Measurements from ENCODE around the gene GRIK2.

DNA sequence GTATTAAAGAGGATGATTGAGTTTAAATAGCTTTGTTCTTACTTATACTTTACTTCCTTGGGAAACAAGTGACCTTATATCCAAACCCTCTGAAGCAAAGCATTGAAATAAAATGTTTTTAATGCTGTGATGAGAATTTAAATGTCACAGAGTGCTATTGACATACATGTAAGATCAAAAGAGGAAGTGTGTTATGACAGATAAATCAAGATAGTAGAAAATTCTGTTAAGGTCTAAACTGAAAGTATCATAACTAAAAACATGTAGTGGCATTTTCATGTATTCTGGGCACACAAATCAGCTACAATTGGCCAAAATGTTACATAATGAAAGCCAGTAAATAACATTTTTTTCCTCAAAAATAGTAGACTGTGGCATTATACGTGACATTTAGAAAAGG is 318.0 kb downstream of the GRIK2 start:
- TF ChIP-seq, protein P1, sequence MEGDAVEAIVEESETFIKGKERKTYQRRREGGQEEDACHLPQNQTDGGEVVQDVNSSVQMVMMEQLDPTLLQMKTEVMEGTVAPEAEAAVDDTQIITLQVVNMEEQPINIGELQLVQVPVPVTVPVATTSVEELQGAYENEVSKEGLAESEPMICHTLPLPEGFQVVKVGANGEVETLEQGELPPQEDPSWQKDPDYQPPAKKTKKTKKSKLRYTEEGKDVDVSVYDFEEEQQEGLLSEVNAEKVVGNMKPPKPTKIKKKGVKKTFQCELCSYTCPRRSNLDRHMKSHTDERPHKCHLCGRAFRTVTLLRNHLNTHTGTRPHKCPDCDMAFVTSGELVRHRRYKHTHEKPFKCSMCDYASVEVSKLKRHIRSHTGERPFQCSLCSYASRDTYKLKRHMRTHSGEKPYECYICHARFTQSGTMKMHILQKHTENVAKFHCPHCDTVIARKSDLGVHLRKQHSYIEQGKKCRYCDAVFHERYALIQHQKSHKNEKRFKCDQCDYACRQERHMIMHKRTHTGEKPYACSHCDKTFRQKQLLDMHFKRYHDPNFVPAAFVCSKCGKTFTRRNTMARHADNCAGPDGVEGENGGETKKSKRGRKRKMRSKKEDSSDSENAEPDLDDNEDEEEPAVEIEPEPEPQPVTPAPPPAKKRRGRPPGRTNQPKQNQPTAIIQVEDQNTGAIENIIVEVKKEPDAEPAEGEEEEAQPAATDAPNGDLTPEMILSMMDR (conservative IDR thresholded peaks at IDR 0.05; ENCODE audit: low read depth, low read length), result no peak
- TF ChIP-seq POLR2A (IDR thresholded peaks at IDR 0.05; ENCODE audit: low read depth, low read length) (no peak), RAD21 (IDR thresholded peaks at IDR 0.05; ENCODE audit: low read length) (no peak), CEBPB (IDR thresholded peaks at IDR 0.05; ENCODE audit: low read depth, low read length) (no peak), RCOR1 (IDR thresholded peaks at IDR 0.05; ENCODE audit: insufficient replicate concordance, low read length) (no peak), FOS (IDR thresholded peaks at IDR 0.05; ENCODE audit: low read depth, low read length) (no peak), MXI1 (IDR thresholded peaks at IDR 0.05; ENCODE audit: borderline replicate concordance, low read depth, low read length) (no peak)

Measured in IMR-90 (cell line).